ENCODE measurements around the gene KCNMB2. TPM values are rescaled to one million over a fixed set of nuclear protein-coding genes. Genes with fewer than 3 reads are reported as not detected.
A peak's percentile ranks its signal among the peaks of the same experiment; 100 is the strongest.

Gene KCNMB2
- polyA plus RNA-seq, 4 donors: 27.4 to 34.9 (median 31.2) TPM

DNA sequence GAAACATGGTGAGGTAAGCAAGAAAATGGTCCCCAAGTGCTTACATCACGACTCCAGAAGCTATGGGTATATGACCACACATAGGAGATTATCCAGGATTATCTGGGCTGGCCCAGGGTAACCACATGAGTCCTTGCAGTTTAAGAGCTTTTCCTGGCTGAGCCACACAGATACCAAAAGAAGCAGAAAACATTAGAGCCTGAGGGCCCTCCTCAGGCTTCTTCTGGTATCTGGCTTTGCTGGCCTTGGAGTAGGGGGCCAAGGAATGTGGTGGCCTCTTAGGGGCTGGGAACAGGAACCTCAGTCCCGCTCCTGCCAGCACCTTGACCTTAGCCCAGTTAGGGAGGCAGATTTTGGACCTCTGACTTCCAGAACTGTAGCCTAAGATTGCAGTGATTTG lies 259.1 kb downstream of the KCNMB2 start:
- no peak for DNase-seq (ENCODE audit: low read depth in 4 of 4, low spot score in 3 of 4)

- no peak for DNase-seq (ENCODE audit: low read depth in 4 of 4, low spot score in 3 of 4)
Measured at GRCh38 chr3:178802259-178802658, 266.0 kb downstream of the KCNMB2 start.

DNA sequence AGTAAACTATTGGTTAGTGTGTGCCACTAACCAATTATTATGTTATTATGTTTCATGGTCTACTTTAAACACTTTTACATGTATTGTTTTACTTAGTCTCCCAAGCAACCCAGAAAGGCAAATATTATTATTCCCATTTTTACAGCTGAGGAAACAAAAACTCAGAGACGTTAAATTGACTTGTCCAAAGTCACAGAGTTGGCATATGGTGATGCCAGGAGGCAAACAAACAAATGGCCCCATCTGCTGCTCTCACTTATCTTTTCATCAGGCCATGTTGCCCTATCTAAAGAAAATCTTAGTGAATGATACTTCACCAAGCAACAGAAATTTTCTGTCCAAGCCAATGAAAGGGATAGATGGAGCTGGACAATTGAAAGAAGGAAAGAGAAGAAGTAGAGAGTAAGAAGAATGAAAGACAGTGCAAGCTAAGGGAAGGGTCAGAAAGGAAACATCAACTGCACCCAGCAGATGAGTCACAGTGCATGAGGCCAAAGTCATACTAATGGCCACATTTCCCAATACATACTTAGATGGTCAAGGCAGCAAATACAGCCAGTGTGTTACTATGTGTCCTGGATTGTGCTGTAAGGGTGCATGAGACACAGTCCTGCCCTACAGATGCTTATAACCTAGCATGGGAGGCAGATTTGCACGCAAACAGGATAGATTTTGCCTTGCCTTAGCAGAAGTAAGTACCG lies 266.9 kb downstream of the KCNMB2 start:
- no peak for DNase-seq (ENCODE audit: low read depth in 4 of 4, low spot score in 3 of 4)

DNA sequence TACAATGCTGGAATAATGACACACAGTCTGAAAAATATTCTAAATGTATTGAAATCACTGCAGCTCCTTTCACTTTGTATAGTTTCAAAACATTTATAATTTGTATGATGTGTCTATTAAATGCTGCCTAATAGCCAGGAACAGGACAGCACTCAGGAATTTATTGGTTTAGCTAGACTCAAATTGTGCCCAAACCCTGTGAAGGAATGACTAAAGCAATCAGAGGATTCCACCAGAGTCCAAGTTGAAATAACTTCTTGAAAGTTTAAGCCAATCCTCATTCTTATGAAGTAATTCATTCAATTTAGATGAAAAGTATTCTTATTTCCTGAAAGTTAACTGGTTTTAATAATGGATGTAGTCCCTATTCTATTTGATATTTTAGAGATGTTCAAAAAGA lies 268.4 kb downstream of the KCNMB2 start:
- no peak for DNase-seq (ENCODE audit: low read depth in 4 of 4, low spot score in 3 of 4)

GRCh38 chr3:178805741-178806140 lies 269.5 kb downstream of the KCNMB2 start:
- no peak for DNase-seq (ENCODE audit: low read depth in 4 of 4, low spot score in 3 of 4)

GRCh38 chr3:178806651-178807050 lies 270.4 kb downstream of the KCNMB2 start:
- no peak for DNase-seq (ENCODE audit: low read depth in 4 of 4, low spot score in 3 of 4)

DNA sequence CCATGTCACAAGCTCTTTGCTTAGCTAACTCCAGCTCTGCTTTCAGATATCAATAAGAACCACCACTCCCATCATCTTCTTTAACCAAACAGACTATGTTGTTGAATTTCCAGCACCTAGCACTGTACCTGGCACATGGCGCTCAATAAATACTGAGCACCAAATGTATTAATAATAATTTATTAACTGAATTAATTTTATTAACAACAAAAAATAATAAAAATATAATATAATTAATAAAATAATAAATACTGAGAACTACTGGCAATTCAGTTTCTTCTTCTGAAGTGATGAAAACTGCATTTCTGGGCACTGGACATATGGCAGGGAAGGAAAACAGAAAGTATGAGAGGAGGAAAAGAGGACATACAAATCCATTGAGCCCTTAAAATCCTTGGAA lies 271.5 kb downstream of the KCNMB2 start:
- DNase-seq (ENCODE audit: low read depth in 4 of 4, low spot score in 3 of 4): no peak

- no peak for DNase-seq (ENCODE audit: low read depth in 4 of 4, low spot score in 3 of 4)
Measured at GRCh38 chr3:178808748-178809147, 272.5 kb downstream of the KCNMB2 start.

- no peak for DNase-seq (ENCODE audit: low read depth in 4 of 4, low spot score in 3 of 4)
Measured at GRCh38 chr3:178810181-178810580, 273.9 kb downstream of the KCNMB2 start.

GRCh38 chr3:178822722-178823121 lies 286.5 kb downstream of the KCNMB2 start:
- no peak for DNase-seq (ENCODE audit: low read depth in 4 of 4, low spot score in 3 of 4)

GRCh38 chr3:178823150-178823549 lies 286.9 kb downstream of the KCNMB2 start:
- DNase-seq (ENCODE audit: low read depth in 4 of 4, low spot score in 3 of 4): no peak

GRCh38 chr3:178823591-178824246 lies 287.5 kb downstream of the KCNMB2 start:
- peak in 2 of 4 donors; percentile 5 to 30 for DNase-seq (ENCODE audit: low read depth in 4 of 4, low spot score in 3 of 4)

- no peak for DNase-seq (ENCODE audit: low read depth in 4 of 4, low spot score in 3 of 4)
Measured at GRCh38 chr3:178826435-178827123, 290.3 kb downstream of the KCNMB2 start.

GRCh38 chr3:178827285-178827856 lies 291.1 kb downstream of the KCNMB2 start:
- no peak for DNase-seq (ENCODE audit: low read depth in 4 of 4, low spot score in 3 of 4)

DNA sequence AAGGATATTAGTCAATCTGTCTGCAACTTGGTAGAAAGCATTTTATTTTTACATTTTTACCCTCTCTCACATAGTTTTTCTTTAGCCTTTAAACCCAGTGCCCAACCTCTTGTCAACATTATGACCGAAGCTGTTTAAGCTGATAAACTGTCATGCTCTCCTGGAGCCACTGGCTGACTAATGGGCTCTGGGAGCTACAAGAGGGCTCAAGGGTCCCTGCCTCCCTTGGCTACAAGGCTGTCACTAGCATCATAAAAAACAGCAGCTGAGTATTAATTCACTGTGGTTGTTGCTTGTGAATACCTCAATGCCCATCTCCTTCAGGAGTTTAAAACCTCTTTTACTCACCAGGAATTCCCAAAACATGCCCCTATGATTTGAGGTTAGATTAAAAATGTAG lies 297.5 kb downstream of the KCNMB2 start:
- DNase-seq (ENCODE audit: low read depth in 4 of 4, low spot score in 3 of 4): no peak

GRCh38 chr3:178835033-178835432 lies 298.8 kb downstream of the KCNMB2 start:
- DNase-seq (ENCODE audit: low read depth in 4 of 4, low spot score in 3 of 4): no peak

DNA sequence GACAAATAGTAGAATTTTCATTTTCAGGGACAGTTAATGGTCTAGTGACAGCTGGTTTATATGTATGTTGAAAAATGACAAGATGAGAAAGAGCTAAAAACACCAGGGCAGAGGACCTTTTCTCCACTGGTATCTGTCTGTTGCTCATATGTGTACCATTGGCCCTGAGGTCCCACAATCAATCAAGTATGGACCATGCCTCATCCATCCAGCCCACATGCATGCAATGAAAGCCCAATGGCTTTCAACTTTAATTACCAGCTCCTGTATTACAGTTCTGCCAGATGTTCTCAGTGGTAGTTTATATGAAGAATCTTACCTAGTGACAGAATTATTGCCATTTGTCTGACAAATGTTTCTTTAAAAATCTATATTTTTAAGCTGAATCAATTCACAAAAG lies 301.3 kb downstream of the KCNMB2 start:
- DNase-seq (ENCODE audit: low read depth in 4 of 4, low spot score in 3 of 4): no peak

GRCh38 chr3:178840586-178840985 lies 304.4 kb downstream of the KCNMB2 start:
- no peak for DNase-seq (ENCODE audit: low read depth in 4 of 4, low spot score in 3 of 4)

GRCh38 chr3:178841011-178841410 lies 304.8 kb downstream of the KCNMB2 start:
- DNase-seq (ENCODE audit: low read depth in 4 of 4, low spot score in 3 of 4): no peak

- DNase-seq (ENCODE audit: low read depth in 4 of 4, low spot score in 3 of 4): no peak
Measured at GRCh38 chr3:178844916-178845315, 308.7 kb downstream of the KCNMB2 start.

- no peak for DNase-seq (ENCODE audit: low read depth in 4 of 4, low spot score in 3 of 4)
Measured at GRCh38 chr3:178845420-178846118, 309.3 kb downstream of the KCNMB2 start.

Measured in right renal pelvis (tissue), 4 donors.